ENCODE measurements around the gene PWP2. TPM values are rescaled to one million over a fixed set of nuclear protein-coding genes. Genes with fewer than 3 reads are reported as not detected.

The PWP2 gene
- total and polyA plus RNA-seq, 7 experiments from 2014 or later = 8.7 to 42.3 (median 21.9) TPM

DNA sequence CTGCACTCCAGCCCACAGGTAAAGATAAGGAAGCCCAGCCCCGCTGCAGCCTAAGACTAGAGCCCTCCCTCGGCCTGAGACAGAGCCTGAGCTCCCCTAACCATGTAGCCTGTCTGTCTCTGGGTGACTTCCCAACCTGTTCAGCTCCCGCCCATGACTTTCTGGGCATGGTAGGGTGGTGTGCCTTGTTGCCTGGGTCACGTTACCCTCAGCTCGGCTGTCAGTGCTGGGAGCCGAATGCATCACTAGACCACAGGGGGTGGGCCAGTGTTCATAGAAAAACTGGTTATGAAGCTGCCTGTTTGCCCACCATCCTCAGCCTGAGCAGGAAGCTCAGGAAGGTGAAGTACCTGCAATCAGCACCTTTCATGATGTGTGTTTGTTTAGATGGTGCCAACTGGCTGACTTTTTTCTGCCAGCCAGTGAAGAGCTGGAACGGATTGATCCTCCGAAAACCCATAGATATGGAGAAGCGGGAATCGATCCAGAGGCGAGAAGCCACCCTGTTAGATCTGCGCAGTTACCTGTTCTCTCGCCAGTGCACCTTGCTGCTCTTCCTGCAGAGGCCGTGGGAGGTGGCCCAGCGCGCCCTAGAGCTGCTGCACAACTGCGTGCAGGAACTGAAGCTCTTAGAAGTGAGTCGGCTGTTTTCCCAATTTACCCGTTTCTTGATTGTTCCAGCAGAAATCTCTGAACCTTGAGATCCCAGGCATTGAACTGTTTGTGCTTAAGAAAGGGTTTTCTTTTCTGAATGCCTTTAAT is 43.9 kb upstream of the PWP2 start:
- ATAC-seq = no peak

DNA sequence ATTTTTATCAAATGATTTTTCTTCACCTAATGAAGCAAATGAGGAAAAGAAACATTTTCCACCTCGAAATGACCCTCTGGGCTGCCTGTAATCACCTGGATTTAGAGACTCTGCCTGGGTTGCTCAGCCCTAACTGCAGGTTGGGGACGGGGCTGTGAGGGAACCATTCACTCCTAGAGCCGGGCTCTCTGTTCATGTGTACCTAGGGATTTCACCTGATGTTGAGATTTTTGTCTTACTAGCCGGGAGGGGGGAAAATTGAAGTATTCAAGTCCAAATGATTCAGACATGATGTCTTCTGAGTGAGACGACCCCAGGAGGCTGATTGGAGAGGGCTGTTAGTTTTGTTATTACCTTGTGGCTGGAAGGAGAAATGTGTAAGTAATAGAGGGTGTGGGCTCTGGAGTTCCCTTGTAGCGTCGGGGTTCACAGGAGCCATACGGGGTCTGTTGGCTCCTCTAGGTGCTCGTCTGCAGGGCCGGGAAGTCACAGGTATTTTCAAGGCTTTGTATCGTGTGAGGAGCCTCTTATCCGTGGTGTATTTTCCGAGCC is 42.3 kb upstream of the PWP2 start:
- DNase-seq (no peak), ATAC-seq (no peak)
- no peaks in the 10 kb centered on the region for H3K27me3 ChIP-seq (ENCODE audit: control insufficient read depth in 2 of 2, insufficient read depth in 2 of 2, low read length in 2 of 2)
- H3K9me3 ChIP-seq (ENCODE audit: control insufficient read depth in 2 of 3, low read length in 3 of 3) = no peaks in the 10 kb centered on the region
- Mint-ChIP-seq H3K27me3 (no peaks in the 10 kb centered on the region), H3K4me3 (peak overlapping the region; percentile 68 to 87 (median 80)), H3K4me1 (peaks cover 20 to 62% (median 50%) of the 10 kb centered on the region in 7 donors), H3K9me3 (no peaks in the 10 kb centered on the region), H3K36me3 (peaks cover 2 to 40% (median 23%) of the 10 kb centered on the region in 5 donors), H3K27ac (peak overlapping the region; percentile 82 to 100 (median 98))
- H3K36me3 ChIP-seq (ENCODE audit: control insufficient read depth in 2 of 3, insufficient read depth in 3 of 3, low read length in 3 of 3) = peaks cover 0 to 49% (median 7%) of the 10 kb centered on the region in 3 experiments
- POLR2A ChIA-PET = interaction anchor here (0.8 to 1.8 kb wide), 3 partner anchors 18 to 24 kb away, joined by 3 to 7 read pairs (median 3); no protein-coding TSS in a partner anchor
- CTCF ChIA-PET = no interaction called here
- peaks cover 18 to 19% of the 10 kb centered on the region in 2 donors for H3K4me1 ChIP-seq (ENCODE audit: control insufficient read depth in 2 of 2, insufficient read depth in 2 of 2, low read length in 2 of 2)
- H3K27ac ChIP-seq (ENCODE audit: low read depth, low read length) = peak overlapping the region; percentile 85
- no peak overlapping the region for H3K4me3 ChIP-seq (ENCODE audit: low read length)
- intact Hi-C loops (cut with micrococcal nuclease) = loop anchor here (1.0 to 5.0 kb wide), 2 partner anchors 18 to 38 kb away; no protein-coding TSS in a partner anchor

More for the DNA sequence above, 43.9 kb upstream of the PWP2 start:
- no peaks in the 10 kb centered on the region for H3K27me3 ChIP-seq (ENCODE audit: control insufficient read depth in 2 of 2, insufficient read depth in 2 of 2, low read length in 2 of 2)
- H3K27ac ChIP-seq (ENCODE audit: low read depth, low read length) = peak overlapping the region; percentile 85
- intact Hi-C loops (cut with micrococcal nuclease) = no loop called here
- peaks cover 0 to 54% (median 12%) of the 10 kb centered on the region in 3 experiments for H3K36me3 ChIP-seq (ENCODE audit: control insufficient read depth in 2 of 3, insufficient read depth in 3 of 3, low read length in 3 of 3)
- peak overlapping the region in 3 of 10 donors; percentile 12 to 80 (median 32) for H3K4me3 Mint-ChIP-seq
- H3K27ac Mint-ChIP-seq = peak overlapping the region; percentile 75 to 100 (median 95)
- no peaks in the 10 kb centered on the region for H3K27me3 Mint-ChIP-seq
- ChIA-PET CTCF (interaction anchor here (1.0 kb wide), 1 partner anchor 235 kb away, joined by 5 read pairs; no protein-coding TSS in a partner anchor), POLR2A (interaction anchor here (0.9 to 1.8 kb wide), 2 partner anchors 13 to 20 kb away, joined by 3 to 7 read pairs; no protein-coding TSS in a partner anchor)
- DNase-seq = no peak
- no peaks in the 10 kb centered on the region for H3K9me3 Mint-ChIP-seq
- peaks cover 22 to 58% (median 50%) of the 10 kb centered on the region in 7 donors for H3K4me1 Mint-ChIP-seq
- H3K9me3 ChIP-seq (ENCODE audit: control insufficient read depth in 2 of 3, low read length in 3 of 3) = no peaks in the 10 kb centered on the region
- no peak overlapping the region for H3K4me3 ChIP-seq (ENCODE audit: low read length)
- peaks cover 3 to 44% (median 28%) of the 10 kb centered on the region in 5 donors for H3K36me3 Mint-ChIP-seq
- peaks cover 18 to 19% of the 10 kb centered on the region in 2 donors for H3K4me1 ChIP-seq (ENCODE audit: control insufficient read depth in 2 of 2, insufficient read depth in 2 of 2, low read length in 2 of 2)

DNA sequence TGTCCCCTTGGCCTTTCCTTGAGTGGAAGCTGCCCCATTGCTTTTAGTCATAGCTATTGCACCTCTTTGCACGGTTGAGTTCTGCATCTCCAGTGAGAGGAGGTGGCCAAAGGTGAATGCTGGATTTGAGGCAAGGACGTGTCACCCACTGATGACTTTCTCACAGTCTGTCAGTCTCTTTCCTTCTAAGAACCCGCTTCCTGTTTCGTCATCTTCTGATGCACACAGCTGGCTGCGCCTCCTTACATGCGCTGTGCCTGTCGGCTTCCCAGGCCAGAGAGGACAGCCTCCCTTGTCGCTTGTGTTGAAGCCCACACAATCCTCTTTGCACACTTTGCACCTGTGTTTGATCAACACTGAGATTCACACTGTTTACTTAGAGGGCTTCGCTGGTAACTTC is 41.8 kb upstream of the PWP2 start:
- Histone ChIP-seq H3K27ac (ENCODE audit: low read depth, low read length) (peak overlapping the region; percentile 85), H3K27me3 (ENCODE audit: control insufficient read depth in 2 of 2, insufficient read depth in 2 of 2, low read length in 2 of 2) (no peaks in the 10 kb centered on the region), H3K4me3 (ENCODE audit: low read length) (no peak overlapping the region), H3K4me1 (ENCODE audit: control insufficient read depth in 2 of 2, insufficient read depth in 2 of 2, low read length in 2 of 2) (peaks cover 18 to 19% of the 10 kb centered on the region in 2 donors), H3K36me3 (ENCODE audit: control insufficient read depth in 2 of 3, insufficient read depth in 3 of 3, low read length in 3 of 3) (peaks cover 0 to 52% (median 7%) of the 10 kb centered on the region in 3 experiments), H3K9me3 (ENCODE audit: control insufficient read depth in 2 of 3, low read length in 3 of 3) (no peaks in the 10 kb centered on the region)
- intact Hi-C loops (cut with micrococcal nuclease) = loop anchor here (1.0 to 5.0 kb wide), 2 partner anchors 18 to 38 kb away; no protein-coding TSS in a partner anchor
- Mint-ChIP-seq H3K36me3 (peaks cover 4 to 41% (median 23%) of the 10 kb centered on the region in 5 donors), H3K27me3 (no peaks in the 10 kb centered on the region), H3K27ac (peak overlapping the region; percentile 82 to 100 (median 98)), H3K4me1 (peaks cover 20 to 64% (median 50%) of the 10 kb centered on the region in 7 donors), H3K4me3 (peak overlapping the region; percentile 68 to 87 (median 80)), H3K9me3 (no peaks in the 10 kb centered on the region)
- CTCF ChIA-PET = no interaction called here
- ATAC-seq (peak; percentile 97), DNase-seq (peak; percentile 39 to 93 (median 90))
- POLR2A ChIA-PET = interaction anchor here (0.8 to 1.0 kb wide), 2 partner anchors 18 to 24 kb away, joined by 3 read pairs; no protein-coding TSS in a partner anchor

GRCh38 chr21:44066116-44066515 is 41.1 kb upstream of the PWP2 start:
- H3K4me3 Mint-ChIP-seq = peak overlapping the region; percentile 27 to 87 (median 78)
- peaks cover 0 to 59% (median 7%) of the 10 kb centered on the region in 3 experiments for H3K36me3 ChIP-seq (ENCODE audit: control insufficient read depth in 2 of 3, insufficient read depth in 3 of 3, low read length in 3 of 3)
- no peak for DNase-seq

GRCh38 chr21:44067011-44067839 is 40.0 kb upstream of the PWP2 start:
- peak overlapping the region; percentile 77 to 100 (median 98) for H3K27ac Mint-ChIP-seq
- POLR2A ChIA-PET = interaction anchor here (1.2 to 1.9 kb wide), 3 partner anchors 11 to 53 kb away, joined by 3 to 10 read pairs (median 8); no protein-coding TSS in a partner anchor
- CTCF ChIA-PET = interaction anchor here (0.6 to 1.1 kb wide), 2 partner anchors 16 to 135 kb away, joined by 3 read pairs; no protein-coding TSS in a partner anchor
- peak overlapping the region in 1 of 10 donors; percentile 13 for H3K4me3 Mint-ChIP-seq
- no peaks in the 10 kb centered on the region for H3K9me3 Mint-ChIP-seq
- no peaks in the 10 kb centered on the region for H3K27me3 Mint-ChIP-seq
- peaks cover 4 to 47% (median 23%) of the 10 kb centered on the region in 5 donors for H3K36me3 Mint-ChIP-seq
- H3K9me3 ChIP-seq (ENCODE audit: control insufficient read depth in 2 of 3, low read length in 3 of 3) = no peaks in the 10 kb centered on the region
- peak overlapping the region; percentile 85 for H3K27ac ChIP-seq (ENCODE audit: low read depth, low read length)
- no peak for DNase-seq
- peaks cover 0 to 68% (median 7%) of the 10 kb centered on the region in 3 experiments for H3K36me3 ChIP-seq (ENCODE audit: control insufficient read depth in 2 of 3, insufficient read depth in 3 of 3, low read length in 3 of 3)
- peaks cover 20 to 68% (median 52%) of the 10 kb centered on the region in 7 donors for H3K4me1 Mint-ChIP-seq
- peaks cover 18 to 19% of the 10 kb centered on the region in 2 donors for H3K4me1 ChIP-seq (ENCODE audit: control insufficient read depth in 2 of 2, insufficient read depth in 2 of 2, low read length in 2 of 2)
- no peak overlapping the region for H3K4me3 ChIP-seq (ENCODE audit: low read length)
- intact Hi-C loops (cut with micrococcal nuclease) = loop anchor here in 1 of 2 donors (5.0 kb wide), 1 partner anchor 40 kb away; no protein-coding TSS in a partner anchor
- no peak for ATAC-seq
- no peaks in the 10 kb centered on the region for H3K27me3 ChIP-seq (ENCODE audit: control insufficient read depth in 2 of 2, insufficient read depth in 2 of 2, low read length in 2 of 2)

More at GRCh38 chr21:44066116-44066515, 41.1 kb upstream of the PWP2 start:
- no peaks in the 10 kb centered on the region for H3K9me3 Mint-ChIP-seq
- H3K27ac ChIP-seq (ENCODE audit: low read depth, low read length) = peak overlapping the region; percentile 85
- H3K4me1 Mint-ChIP-seq = peaks cover 20 to 65% (median 51%) of the 10 kb centered on the region in 7 donors
- H3K27me3 Mint-ChIP-seq = no peaks in the 10 kb centered on the region
- intact Hi-C loops (cut with micrococcal nuclease) = loop anchor here in 1 of 2 donors (5.0 kb wide), 1 partner anchor 39 kb away; no protein-coding TSS in a partner anchor
- ChIA-PET POLR2A (interaction anchor here (1.0 kb wide), 1 partner anchor 23 kb away, joined by 3 read pairs; no protein-coding TSS in a partner anchor), CTCF (no interaction called here)
- no peaks in the 10 kb centered on the region for H3K27me3 ChIP-seq (ENCODE audit: control insufficient read depth in 2 of 2, insufficient read depth in 2 of 2, low read length in 2 of 2)
- ATAC-seq = no peak
- H3K4me1 ChIP-seq (ENCODE audit: control insufficient read depth in 2 of 2, insufficient read depth in 2 of 2, low read length in 2 of 2) = peaks cover 18 to 19% of the 10 kb centered on the region in 2 donors
- H3K4me3 ChIP-seq (ENCODE audit: low read length) = no peak overlapping the region
- peaks cover 4 to 43% (median 23%) of the 10 kb centered on the region in 5 donors for H3K36me3 Mint-ChIP-seq
- no peaks in the 10 kb centered on the region for H3K9me3 ChIP-seq (ENCODE audit: control insufficient read depth in 2 of 3, low read length in 3 of 3)
- H3K27ac Mint-ChIP-seq = peak overlapping the region; percentile 82 to 100 (median 98)
